ENCODE data around the gene ZNF440. TPM values are rescaled to one million over a fixed set of nuclear protein-coding genes. Genes with fewer than 3 reads are reported as not detected.
"Not testable (repeated sequence)": the region's sequence is repeated elsewhere in the genome, so short reads cannot be mapped to it uniquely, and the experiment has no call there.

ZNF440 gene
- total RNA-seq, 4 donors from 2014 or later = 7.1 to 13.9 (median 9.2) TPM

DNA sequence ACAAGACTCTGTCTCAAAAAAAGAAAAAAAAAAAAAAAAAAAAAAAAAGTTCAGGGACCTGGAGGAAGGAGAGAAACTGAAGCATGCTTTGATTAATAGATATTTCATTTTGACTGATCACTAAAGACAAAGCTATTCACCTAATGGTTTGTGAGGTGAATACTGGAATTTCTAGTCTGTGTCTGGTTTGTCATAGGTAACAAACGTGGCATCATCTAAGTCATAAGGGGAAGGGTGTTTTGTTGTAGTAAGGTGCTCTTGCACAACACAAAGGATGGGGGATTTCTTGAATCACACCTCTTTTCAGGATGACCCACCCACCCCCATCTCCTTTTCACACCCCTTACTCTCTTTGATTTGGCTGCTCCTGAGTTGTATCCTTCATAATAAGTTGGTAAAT, 59.7 kb downstream of the ZNF440 start:
- DNase-seq (ENCODE audit: low spot score) (no peak), ATAC-seq (ENCODE audit: low FRiP score) (no peak)
- TF ChIP-seq, protein P1, sequence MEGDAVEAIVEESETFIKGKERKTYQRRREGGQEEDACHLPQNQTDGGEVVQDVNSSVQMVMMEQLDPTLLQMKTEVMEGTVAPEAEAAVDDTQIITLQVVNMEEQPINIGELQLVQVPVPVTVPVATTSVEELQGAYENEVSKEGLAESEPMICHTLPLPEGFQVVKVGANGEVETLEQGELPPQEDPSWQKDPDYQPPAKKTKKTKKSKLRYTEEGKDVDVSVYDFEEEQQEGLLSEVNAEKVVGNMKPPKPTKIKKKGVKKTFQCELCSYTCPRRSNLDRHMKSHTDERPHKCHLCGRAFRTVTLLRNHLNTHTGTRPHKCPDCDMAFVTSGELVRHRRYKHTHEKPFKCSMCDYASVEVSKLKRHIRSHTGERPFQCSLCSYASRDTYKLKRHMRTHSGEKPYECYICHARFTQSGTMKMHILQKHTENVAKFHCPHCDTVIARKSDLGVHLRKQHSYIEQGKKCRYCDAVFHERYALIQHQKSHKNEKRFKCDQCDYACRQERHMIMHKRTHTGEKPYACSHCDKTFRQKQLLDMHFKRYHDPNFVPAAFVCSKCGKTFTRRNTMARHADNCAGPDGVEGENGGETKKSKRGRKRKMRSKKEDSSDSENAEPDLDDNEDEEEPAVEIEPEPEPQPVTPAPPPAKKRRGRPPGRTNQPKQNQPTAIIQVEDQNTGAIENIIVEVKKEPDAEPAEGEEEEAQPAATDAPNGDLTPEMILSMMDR (IDR thresholded peaks at IDR 0.05) = no peak

DNA sequence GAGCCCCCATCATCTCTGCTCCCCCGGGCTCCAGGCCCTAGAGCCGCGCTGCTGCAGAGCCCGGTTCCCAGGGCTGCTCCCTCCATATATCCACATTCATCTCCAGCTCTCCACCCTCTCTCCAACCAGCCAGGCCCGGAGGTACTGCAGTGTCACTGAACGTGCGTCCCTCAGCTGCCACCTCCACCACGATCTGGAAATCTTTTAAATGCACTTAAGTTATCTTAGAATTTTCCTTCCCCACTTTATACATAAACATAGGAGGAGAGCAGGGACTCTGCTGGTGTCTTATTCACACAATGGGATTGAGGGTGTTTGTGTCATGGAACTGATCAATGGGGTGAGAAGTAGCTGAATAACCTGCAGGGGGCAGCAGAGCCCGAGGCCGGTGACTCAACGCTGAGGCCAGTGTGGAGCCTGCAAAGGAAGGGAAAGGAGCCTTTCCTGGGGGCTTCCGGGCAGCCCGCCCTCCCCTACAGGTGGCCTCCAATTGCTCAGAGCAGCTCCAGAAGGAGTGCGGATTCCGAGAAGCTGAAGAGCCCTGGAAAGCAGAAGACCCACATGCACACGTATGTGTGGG, 65.7 kb downstream of the ZNF440 start:
- DNase-seq (ENCODE audit: low spot score); ATAC-seq (ENCODE audit: low FRiP score): not testable (repeated sequence)

DNA sequence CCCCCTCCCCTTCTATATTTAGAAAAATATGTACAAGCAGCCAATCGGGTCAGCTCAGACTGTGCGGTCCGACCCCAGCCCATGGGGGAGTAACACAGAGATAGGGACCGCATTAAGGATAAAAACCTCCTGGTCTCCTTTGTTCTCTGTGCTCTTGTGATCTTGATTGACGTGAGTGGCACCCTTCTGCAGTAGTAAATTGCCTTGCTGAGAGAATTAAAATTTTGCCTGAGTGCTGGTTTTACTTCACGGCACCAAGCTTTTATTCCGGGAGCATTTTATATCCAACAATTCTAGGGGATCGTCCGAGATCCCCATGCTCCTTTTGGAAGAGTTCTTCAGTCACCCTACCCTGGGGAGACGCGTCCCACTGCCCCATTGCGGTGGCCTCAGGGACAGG, 66.5 kb downstream of the ZNF440 start:
- ATAC-seq (ENCODE audit: low FRiP score) (no peak), DNase-seq (ENCODE audit: low spot score) (no peak)
- TF ChIP-seq, protein P1 (IDR thresholded peaks at IDR 0.05) = no peak

DNA sequence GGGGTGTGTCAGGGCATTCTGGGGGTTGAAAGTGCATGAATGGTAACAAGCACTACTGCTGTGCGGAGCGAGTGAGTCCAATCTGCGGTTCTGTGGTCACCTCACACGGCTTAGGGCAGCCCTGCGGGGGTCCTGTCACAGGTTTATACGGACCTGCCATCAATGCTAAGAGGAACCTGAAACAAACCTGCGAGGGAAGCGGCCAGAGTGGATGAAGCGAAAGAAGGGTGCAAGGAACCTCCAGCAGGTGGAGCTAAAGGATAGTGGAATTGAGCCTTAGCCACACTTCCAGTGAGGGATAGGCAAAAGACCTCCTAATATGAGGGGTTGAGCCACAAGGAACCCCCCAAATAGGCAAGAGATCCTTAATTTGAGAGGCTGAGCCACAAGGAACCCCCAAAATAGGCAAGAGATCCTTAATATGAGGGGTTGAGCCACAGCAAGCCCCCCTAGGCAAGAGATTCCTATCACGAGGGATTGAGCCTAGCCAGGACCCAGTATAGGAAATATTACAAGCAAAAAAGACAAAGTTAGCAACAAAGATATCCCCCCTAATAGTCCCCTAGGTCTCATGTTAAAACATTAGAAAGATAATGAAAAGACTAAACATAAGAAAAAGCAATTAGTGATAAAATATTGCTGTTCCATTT, 67.2 kb downstream of the ZNF440 start:
- TF ChIP-seq, protein P1 (IDR thresholded peaks at IDR 0.05) = peak in 1 of 3 donors; percentile 26
- DNase-seq (ENCODE audit: low spot score) = peak; percentile 38
- ATAC-seq (ENCODE audit: low FRiP score) = no peak

DNA sequence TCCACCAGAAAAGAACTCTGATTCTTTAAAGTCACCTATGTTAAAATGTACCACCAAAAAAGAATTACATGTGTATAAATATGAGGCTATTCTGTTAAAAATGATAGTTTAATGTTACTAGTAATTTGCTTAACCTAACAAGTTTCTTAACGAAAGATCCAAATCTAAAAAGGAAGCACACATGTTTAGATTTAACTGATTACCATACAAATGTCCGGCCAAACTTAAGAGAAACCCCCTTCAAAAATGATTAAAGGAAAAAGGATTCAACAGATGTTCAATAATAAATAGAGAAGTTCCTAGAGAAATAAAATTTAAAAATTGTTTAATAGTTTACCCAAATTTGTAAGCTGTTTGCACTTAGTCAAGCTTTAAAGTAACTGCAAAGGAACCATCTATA, 68.5 kb downstream of the ZNF440 start:
- DNase-seq (ENCODE audit: low spot score) (no peak), ATAC-seq (ENCODE audit: low FRiP score) (no peak)
- TF ChIP-seq, protein P1 (IDR thresholded peaks at IDR 0.05) = no peak

Other genes with a start within 250 kb of the ZNF440 start
- gene ACP5, start 236.6 kb upstream of the ZNF440 start, total RNA-seq = 100 to 1,000 TPM in 1 of 4 donors, 10 to 100 TPM in 3; 24.4 to 133 (median 36.1) TPM
- gene ZNF627, start 216.8 kb upstream of the ZNF440 start, total RNA-seq = 10 to 100 TPM in 1 of 4 donors, 1 to 10 TPM in 3; 5.4 to 12.1 (median 6.2) TPM
- gene ZNF823, start 75.3 kb upstream of the ZNF440 start, total RNA-seq = 10 to 100 TPM in 1 of 4 donors, 1 to 10 TPM in 3; 3.4 to 14.2 (median 5.4) TPM
- gene ZNF441, start 47.3 kb upstream of the ZNF440 start, total RNA-seq = 10 to 100 TPM in 1 of 4 donors, 1 to 10 TPM in 3; 2.6 to 12.8 (median 4.6) TPM
- gene ZNF491, start 15.8 kb upstream of the ZNF440 start, total RNA-seq = 1 to 10 TPM in 1 of 4 donors, under 1 TPM in 3; 0.36 to 3.9 (median 0.76) TPM
- gene ZNF439, start 34.5 kb downstream of the ZNF440 start, total RNA-seq = 1 to 10 TPM; 1.6 to 8.2 (median 2.6) TPM
- gene ZNF69, start 73.5 kb downstream of the ZNF440 start, total RNA-seq = 10 to 100 TPM in 1 of 4 donors, 1 to 10 TPM in 3; 3.4 to 13.6 (median 7.2) TPM
- gene ZNF700, start 110.8 kb downstream of the ZNF440 start, total RNA-seq = 10 to 100 TPM in 3 of 4 donors, 1 to 10 TPM in 1; 8.3 to 26.5 (median 10.4) TPM
- gene ZNF763, start 150.8 kb downstream of the ZNF440 start, total RNA-seq = 1 to 10 TPM; 1.9 to 8.0 (median 3.6) TPM
- gene ZNF433, start 221.4 kb downstream of the ZNF440 start, total RNA-seq = 1 to 10 TPM; 3.2 to 5.2 (median 3.5) TPM
- gene ZNF878, start 238.7 kb downstream of the ZNF440 start, total RNA-seq = 1 to 10 TPM in 2 of 4 donors, under 1 TPM in 1, not detected in 1; 0.19 to 2.4 (median 1.9) TPM

Measured in omental fat pad (tissue), 4 donors.